Measurements from ENCODE around the gene NEUROG2. TPM values are rescaled to one million over a fixed set of nuclear protein-coding genes. Genes with fewer than 3 reads are reported as not detected.
"Not testable (repeated sequence)": the region's sequence is repeated elsewhere in the genome, so short reads cannot be mapped to it uniquely, and the experiment has no call there.

Gene NEUROG2
- total RNA-seq, 4 donors from 2014 or later, result not detected

DNA sequence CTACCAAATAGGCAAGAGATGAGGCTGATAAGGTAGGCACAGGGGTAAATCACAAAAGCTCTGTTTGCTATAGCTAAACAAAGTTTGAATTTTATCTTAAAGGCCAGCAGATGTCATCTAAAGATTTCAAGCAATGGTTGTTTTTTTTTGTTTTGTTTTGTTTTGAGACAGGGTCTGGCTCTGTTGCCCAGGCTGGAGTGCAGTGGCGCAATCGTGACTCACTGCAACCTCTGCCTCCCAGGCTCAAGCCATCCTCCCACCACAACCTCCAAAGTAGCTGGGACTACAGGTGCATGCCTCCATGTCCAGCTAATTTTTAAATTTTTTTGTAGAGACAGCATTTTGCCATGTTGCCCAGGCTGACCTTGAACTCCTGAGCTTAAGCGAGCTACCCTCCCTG, 43.1 kb upstream of the NEUROG2 start:
- intact Hi-C loops (cut with DNase I; ENCODE audit: low total_unique reads), result no loop called here
- no peak for DNase-seq (ENCODE audit: low spot score in 2 of 2)
- no peak overlapping the region for H3K4me3 ChIP-seq (ENCODE audit: low read depth, poor library complexity, severe bottlenecking)
- WGBS, 2 donors, result 95 to 99% methylated on average over 3 of the region's 3 CpGs
- TF ChIP-seq CTCF (IDR thresholded peaks at IDR 0.05), result no peak
- no peak for TF ChIP-seq POLR2A (IDR thresholded peaks at IDR 0.05)

GRCh38 chr4:112557676-112558411, 41.9 kb upstream of the NEUROG2 start:
- intact Hi-C loops (cut with DNase I; ENCODE audit: low total_unique reads), result no loop called here
- WGBS, 2 donors, result 98% methylated on average over 2 of the region's 2 CpGs
- DNase-seq (ENCODE audit: low spot score in 2 of 2), result no peak
- no peak overlapping the region for H3K4me3 ChIP-seq (ENCODE audit: low read depth, poor library complexity, severe bottlenecking)
- TF ChIP-seq POLR2A (IDR thresholded peaks at IDR 0.05) (no peak), CTCF (IDR thresholded peaks at IDR 0.05) (no peak)

DNA sequence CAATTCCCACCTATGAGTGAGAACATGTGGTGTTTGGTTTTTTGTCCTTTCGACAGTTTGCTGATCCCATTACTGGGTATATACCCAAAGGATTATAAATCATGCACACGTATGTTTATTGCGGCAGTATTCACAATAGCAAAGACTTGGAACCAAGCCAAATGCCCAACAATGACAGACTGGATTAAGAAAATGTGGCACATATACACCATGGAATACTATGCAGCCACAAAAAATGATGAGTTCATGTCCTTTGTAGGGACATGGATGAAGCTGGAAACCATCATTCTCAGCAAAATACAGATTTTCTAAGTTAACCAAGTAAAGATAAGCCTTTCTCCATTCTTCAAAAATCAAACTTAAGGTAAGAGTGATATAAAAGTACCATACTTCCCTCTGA, 38.3 kb upstream of the NEUROG2 start:
- 94 to 98% methylated on average over 3 of the region's 3 CpGs for WGBS, 2 donors
- H3K4me3 ChIP-seq (ENCODE audit: low read depth, poor library complexity, severe bottlenecking); DNase-seq (ENCODE audit: low spot score in 2 of 2); intact Hi-C loops (cut with DNase I; ENCODE audit: low total_unique reads): not testable (repeated sequence)

DNA sequence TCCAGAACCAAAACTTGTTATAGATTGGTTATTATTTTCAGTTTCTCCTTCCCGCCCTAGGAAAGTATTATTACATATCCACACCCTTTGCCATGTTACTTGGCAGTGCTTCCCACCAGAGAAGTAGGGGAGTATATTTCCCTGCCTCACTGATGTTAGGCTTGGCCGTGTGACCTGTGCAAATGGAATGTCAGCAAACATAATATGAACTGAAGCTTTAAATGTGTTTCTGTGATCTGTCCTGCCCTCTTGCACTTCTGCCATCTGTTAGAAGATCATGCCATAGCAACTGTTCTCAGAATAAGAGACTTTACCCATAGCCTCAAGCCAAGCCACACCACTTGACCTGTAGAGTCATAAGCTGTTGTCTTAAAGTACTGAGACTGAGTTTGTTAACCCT, 36.7 kb upstream of the NEUROG2 start:
- 24 to 25% methylated on average over 2 of the region's 2 CpGs for WGBS, 2 donors
- intact Hi-C loops (cut with DNase I; ENCODE audit: low total_unique reads), result no loop called here
- no peak for DNase-seq (ENCODE audit: low spot score in 2 of 2)
- TF ChIP-seq POLR2A (IDR thresholded peaks at IDR 0.05) (no peak), CTCF (IDR thresholded peaks at IDR 0.05) (no peak)
- H3K4me3 ChIP-seq (ENCODE audit: low read depth, poor library complexity, severe bottlenecking), result no peak overlapping the region

- 93 to 95% methylated on average over 2 of the region's 2 CpGs for WGBS, 2 donors
- no peak overlapping the region for H3K4me3 ChIP-seq (ENCODE audit: low read depth, poor library complexity, severe bottlenecking)
- intact Hi-C loops (cut with DNase I; ENCODE audit: low total_unique reads), result no loop called here
- TF ChIP-seq POLR2A (IDR thresholded peaks at IDR 0.05) (no peak), CTCF (IDR thresholded peaks at IDR 0.05) (no peak)
- DNase-seq (ENCODE audit: low spot score in 2 of 2), result no peak
Measured at GRCh38 chr4:112550728-112551127, 34.7 kb upstream of the NEUROG2 start.

GRCh38 chr4:112546476-112546875, 30.5 kb upstream of the NEUROG2 start:
- no peak for TF ChIP-seq POLR2A (IDR thresholded peaks at IDR 0.05)
- no peak for TF ChIP-seq CTCF (IDR thresholded peaks at IDR 0.05)
- WGBS, 2 donors, result 86 to 93% methylated on average over 2 of the region's 2 CpGs
- H3K4me3 ChIP-seq (ENCODE audit: low read depth, poor library complexity, severe bottlenecking), result no peak overlapping the region
- DNase-seq (ENCODE audit: low spot score in 2 of 2), result no peak
- intact Hi-C loops (cut with DNase I; ENCODE audit: low total_unique reads), result loop anchor here (5.0 kb wide), 1 partner anchor 1459 kb away; no protein-coding TSS in a partner anchor
